K562 (cell line): ENCODE data around the gene TECPR2. TPM values are rescaled to one million over a fixed set of nuclear protein-coding genes. Genes with fewer than 3 reads are reported as not detected.

Source experiments
- ATAC-seq: fragments of 200-7000 bp; cut with Tn5 transposase; 3 replicates; pipeline ENCODE4 v1.9.1; 2020; ENCODE audit warnings: moderate library complexity
- BruUV-seq: library from RNA; stranded (reverse); fragments of 400-500 nt; replicated peaks from 2 replicates; lab custom pipeline; 2021; lab: Mats Ljungman, UMichigan
- CTCF ChIA-PET: fragments of 300-600 bp; formaldehyde crosslinking; extraction: SDS; loops from one replicate; lab custom pipeline; 2021; ENCODE audit warnings: low intra/inter-chr PET ratio; lab: Yijun Ruan, JAX
- POLR2A ChIA-PET: fragments of 300-600, 350-650 bp; sonication (Branson Sonifier 250); formaldehyde crosslinking; extraction: SDS; loops from one replicate; lab custom pipeline; 2021; ENCODE audit warnings: antibody characterized with exemption, inconsistent platforms; lab: Yijun Ruan, JAX
- DNase-seq, 4 experiments: peaks; one replicate each; pipeline versions ENCODE4 v3.0.0 to v3.0.0-alpha.2; 2011 to 2018; ENCODE audit warnings: low spot score in 3 of 4, mixed read lengths in 3 of 4; ENCODE audit errors: extremely low read depth in 1 of 4
- FAIRE-seq: peaks from 2 replicates; lab custom pipeline; 2011; peaks lifted over from hg19 to GRCh38; lab: Jason Lieb, UNC
- H2AFZ ChIP-seq: 2 replicates; pipeline ENCODE4 v1.6.0; 2011; ENCODE audit warnings: low read depth, low read length, control low read depth, inconsistent platforms
- H3K27ac ChIP-seq: fragments of 200-600 bp; 3 replicates; pipeline ENCODE4 v1.8.0; 2011; ENCODE audit warnings: low read depth, mild to moderate bottlenecking, control low read depth, inconsistent platforms, low read length, moderate library complexity, mixed read lengths; ENCODE audit errors: extremely low read depth
- H3K27me3 ChIP-seq, 2 experiments: fragments of 300-600 bp in 1 of 2; 2 replicates in 1 of 2; 3 replicates in 1 of 2; pipeline versions ENCODE4 v1.6.0 to v1.8.0; 2011; ENCODE audit warnings: inconsistent platforms in 2 of 2, low read length in 2 of 2, mild to moderate bottlenecking in 1 of 2, mixed read lengths in 1 of 2, moderate library complexity in 1 of 2; ENCODE audit not compliant: control insufficient read depth in 2 of 2, insufficient read depth in 2 of 2
- H3K36me3 ChIP-seq: fragments of 300-600 bp; 3 replicates; pipeline ENCODE4 v1.8.0; 2011; ENCODE audit warnings: mild to moderate bottlenecking, low read length, inconsistent platforms; ENCODE audit not compliant: control insufficient read depth, insufficient read depth
- H3K4me1 ChIP-seq, 2 experiments: fragments of 200-600 bp in 1 of 2; replicated peaks in 1 of 2; 2 replicates in 1 of 2; 3 replicates in 1 of 2; pipeline versions ENCODE4 v1.5.1 to v1.8.0; 2011; ENCODE audit warnings: inconsistent platforms in 2 of 2, low read length in 2 of 2, mild to moderate bottlenecking in 1 of 2, mixed read lengths in 1 of 2, moderate library complexity in 1 of 2; ENCODE audit not compliant: control insufficient read depth in 2 of 2, insufficient read depth in 2 of 2
- H3K4me2 ChIP-seq: 2 replicates; pipeline ENCODE4 v1.6.1; 2011; ENCODE audit warnings: low read length, control low read depth, inconsistent platforms, mixed read lengths; ENCODE audit not compliant: insufficient read depth
- H3K4me3 ChIP-seq: fragments of 200-600 bp; sonication (generic), shearing (Covaris generic); 2 replicates; pipeline ENCODE4 v1.5.1; 2016; ENCODE audit warnings: control low read depth, inconsistent platforms
- H3K79me2 ChIP-seq: fragments of 200-600 bp; 3 replicates; pipeline ENCODE4 v1.8.0; 2011; ENCODE audit warnings: low read length, inconsistent platforms; ENCODE audit not compliant: control insufficient read depth, insufficient read depth
- H3K9ac ChIP-seq, 2 experiments: 2 replicates each; pipeline versions ENCODE4 v1.6.0 to v1.6.1; 2011; ENCODE audit warnings: low read depth in 2 of 2, low read length in 2 of 2, control low read depth in 1 of 2, inconsistent platforms in 1 of 2, mild to moderate bottlenecking in 1 of 2, mixed read lengths in 1 of 2; ENCODE audit not compliant: insufficient read depth in 1 of 2
- H3K9me1 ChIP-seq: one replicate; pipeline ENCODE4 v1.6.0; 2011; ENCODE audit warnings: inconsistent platforms, mild to moderate bottlenecking, low read length, moderate library complexity; ENCODE audit not compliant: control insufficient read depth, insufficient read depth
- H3K9me3 ChIP-seq: replicated peaks from 2 replicates; pipeline ENCODE4 v1.5.1; 2011; ENCODE audit warnings: low read depth, low read length, inconsistent platforms; ENCODE audit not compliant: control insufficient read depth, insufficient read depth
- H4K20me1 ChIP-seq: replicated peaks from 2 replicates; pipeline ENCODE4 v1.6.1; 2011; ENCODE audit warnings: low read length, inconsistent platforms, mixed read lengths; ENCODE audit not compliant: control insufficient read depth, insufficient read depth
- CAMTA2 ChIP-seq: fragments of 250-450 bp; sonication (Bioruptor Pico); conservative IDR thresholded peaks from 2 replicates; pipeline ENCODE4 v1.5.1; 2022
- CCAR2 ChIP-seq: fragments of 200-400 bp; formaldehyde crosslinking; IDR thresholded peaks from 2 replicates; pipeline ENCODE4 v1.6.1; 2017; ENCODE audit warnings: mild to moderate bottlenecking, low read depth, low read length
- CHD1 ChIP-seq: fragments of 200-600 bp; sonication (generic); IDR thresholded peaks from one replicate; pipeline ENCODE4 v1.6.1; 2012; ENCODE audit warnings: mild to moderate bottlenecking, moderate library complexity, low read length, inconsistent platforms
- DEAF1 ChIP-seq: fragments of 450-650 bp; formaldehyde crosslinking; IDR thresholded peaks from 2 replicates; pipeline ENCODE4 v1.4.0; 2020; ENCODE audit warnings: mild to moderate bottlenecking, moderate library complexity
- ILK ChIP-seq: fragments of 450-650 bp; IDR thresholded peaks from 2 replicates; pipeline ENCODE4 v1.6.1; 2016; ENCODE audit warnings: missing genetic modification characterization, low read depth, mild to moderate bottlenecking, missing compliant biosample characterization, moderate library complexity, borderline replicate concordance
- JUND ChIP-seq, 2 experiments: IDR thresholded peaks; 2 replicates in 1 of 2; 3 replicates in 1 of 2; pipeline ENCODE4 v1.6.1; 2011; ENCODE audit warnings: borderline replicate concordance in 2 of 2, low read depth in 2 of 2, low read length in 2 of 2, improper control_type of control experiment in 1 of 2, missing biosample characterization in 1 of 2, missing genetic modification characterization in 1 of 2, missing genetic modification reagents in 1 of 2
- NR3C1 ChIP-seq: sonication (generic); formaldehyde crosslinking; IDR thresholded peaks from 2 replicates; pipeline ENCODE4 v1.8.1; 2022; ENCODE audit warnings: missing genetic modification reagents
- RFX5 ChIP-seq: IDR thresholded peaks from 2 replicates; pipeline ENCODE4 v1.6.1; 2011; ENCODE audit warnings: low read depth, mild to moderate bottlenecking, improper control_type of control experiment, low read length
- SMAD4 ChIP-seq: fragments of 250-450 bp; sonication (Bioruptor Pico); conservative IDR thresholded peaks from 2 replicates; pipeline ENCODE4 v1.8.0; 2021; ENCODE audit warnings: inconsistent platforms, mild to moderate bottlenecking, moderate library complexity
- SRSF3 ChIP-seq: fragments of 200-400 bp; formaldehyde crosslinking; IDR thresholded peaks from 2 replicates; pipeline ENCODE4 v1.6.1; 2016; ENCODE audit warnings: mild to moderate bottlenecking, low read length, moderate library complexity; ENCODE audit not compliant: insufficient read depth
- ZEB2 ChIP-seq: fragments of 450-650 bp; IDR thresholded peaks from 2 replicates; pipeline ENCODE4 v1.6.1; 2016
- ZKSCAN1 ChIP-seq: fragments of 150-350 bp; IDR thresholded peaks from 2 replicates; pipeline ENCODE4 v1.6.1; 2016; ENCODE audit warnings: low read depth, low read length
- ZNF644 ChIP-seq: fragments of 200-800 bp; sonication (Bioruptor generic); IDR thresholded peaks from 2 replicates; pipeline ENCODE4 v1.6.1; 2016; ENCODE audit warnings: low read depth, missing genetic modification characterization, missing compliant biosample characterization
- WGBS: fragments of 100-300 bp; shearing (Covaris generic); methylation state at CpG from one replicate; pipeline ENCODE4 v1.1.6; 2016; ENCODE audit warnings: low coverage, mixed read lengths; ENCODE audit not compliant: insufficient coverage; ENCODE audit errors: missing lambda C conversion rate; 5-methylcytosine and 5-hydroxymethylcytosine counted together
- in situ Hi-C: fragments of 300-500 bp; cut with MboI; formaldehyde crosslinking; loops from 4 replicates; pipeline ENCODE4 v1.15.0; 2018; ENCODE audit warnings: inconsistent platforms, mixed read lengths
- intact Hi-C: fragments of 100-400 bp; cut with micrococcal nuclease; formaldehyde crosslinking; loops from 2 replicates; pipeline ENCODE4 v1.14.2; 2022
- polyA plus RNA-seq, 8 experiments: library from polyadenylated mRNA; depleted of rRNA in 4 of 8; stranded (reverse) in 5 of 8; unstranded in 3 of 8; fragments of >200 nt; fragmentation: Nextera tagmentation in 2 of 8; fragmentation: Illumina TruSeq in 1 of 8; extraction: Ambion mirVana in 2 of 8; extraction: Trizol in 1 of 8; gene quantifications; 2 replicates each; pipeline versions ENCODE4 v1.2.1 to v1.2.3, GENCODE V29; 2011 to 2014; ENCODE audit warnings: inconsistent platforms in 1 of 8, missing spikeins in 1 of 8
- total RNA-seq, 7 experiments: library from RNA; depleted of rRNA in 6 of 7; stranded (reverse); fragments of >200 nt in 6 of 7; fragmentation: Illumina TruSeq in 2 of 7; extraction: Trizol in 2 of 7; gene quantifications; 2 replicates each; pipeline versions ENCODE4 v1.2.1 to v1.2.3, GENCODE V29; 2011 to 2021; ENCODE audit warnings: low replicate concordance in 1 of 7
- TF ChIP-seq, protein P1 (sequence below), 3 experiments: IDR thresholded peaks in 2 of 3; conservative IDR thresholded peaks in 1 of 3; 2 replicates each; pipeline ENCODE4 v1.5.1; 2011 to 2012; ENCODE audit warnings: low read length in 3 of 3, mild to moderate bottlenecking in 3 of 3, control low read depth in 2 of 3, improper control_type of control experiment in 1 of 3, inconsistent platforms in 1 of 3, low read depth in 1 of 3, mixed read lengths in 1 of 3, moderate library complexity in 1 of 3; ENCODE audit not compliant: insufficient read depth in 2 of 3
- TF ChIP-seq, protein P2 (sequence below): fragments of 250-450 bp; sonication (Bioruptor Pico); IDR thresholded peaks from 2 replicates; pipeline ENCODE4 v1.5.0; 2020; ENCODE audit warnings: mild to moderate bottlenecking

The TECPR2 gene
- total and polyA plus RNA-seq, 9 of the 15 experiments (the other 6 are each of a cell fraction or from before 2014, with no cell fraction given), result 0.04 to 3.0 (median 0.83) TPM

- Histone ChIP-seq H3K4me2 (peak overlapping the region; percentile 72), H3K4me1 (peaks cover 7 to 8% of the 10 kb centered on the region in 2 experiments; a peak in 4 of 5 replicates), H3K27ac (no peak overlapping the region), H3K79me2 (no peaks in the 10 kb centered on the region), H3K27me3 (peaks cover 0 to 4% of the 10 kb centered on the region in 2 experiments; a peak in 1 of 5 replicates), H3K9me3 (no peaks in the 10 kb centered on the region), H2AFZ (peak overlapping the region; percentile 98), H3K9ac (peak overlapping the region; percentile 43 to 70; a peak in 3 of 4 replicates), H3K36me3 (no peaks in the 10 kb centered on the region), H3K4me3 (no peak overlapping the region), H3K9me1 (no peaks in the 10 kb centered on the region), H4K20me1 (no peaks in the 10 kb centered on the region)
- ATAC-seq, result peak; percentile 97
- POLR2A ChIA-PET, result interaction anchor here (0.6 to 1.2 kb wide), 5 partner anchors 20 to 75 kb away, joined by 3 read pairs; partner anchors contain the start of genes ANKRD9, CINP and TECPR2
- in situ Hi-C loops (loop anchor here (10.0 kb wide), 1 partner anchor 477 kb away; no protein-coding TSS in a partner anchor), intact Hi-C loops (loop anchor here (1.0 to 10.0 kb wide), 5 partner anchors 60 to 479 kb away; partner anchors contain the start of gene RCOR1)
- FAIRE-seq, result peak; percentile 82
- CTCF ChIA-PET, result interaction anchor here (1.0 to 2.8 kb wide), 2 partner anchors 79 to 545 kb away, joined by 3 to 38 read pairs; no protein-coding TSS in a partner anchor
- 16% methylated on average over 29 of the region's 31 CpGs for WGBS
- peak; percentile 85 to 90 (median 86) for DNase-seq
- BruUV-seq, result no TSS peak
- TF ChIP-seq ZNF644 (tag), result no peak
- TF ChIP-seq SRSF3, result no peak
- no peak for TF ChIP-seq ZEB2
- no peak for TF ChIP-seq RFX5
- no peak for TF ChIP-seq CHD1
- no peak for TF ChIP-seq NR3C1 (CRISPR knock-in tag)
- 0 out of 2 replicates have a peak, but pooled peaks have one; percentile 7 for TF ChIP-seq JUND (IDR thresholded peaks at IDR 0.05; ENCODE audit: borderline replicate concordance, low read depth, low read length)
- no peak for TF ChIP-seq JUND (tag; IDR thresholded peaks at IDR 0.05; ENCODE audit: borderline replicate concordance, low read depth, low read length)
- TF ChIP-seq ZKSCAN1, result no peak
- 0 out of 2 replicates have a peak, but pooled peaks have one; percentile 22 for TF ChIP-seq SMAD4 (CRISPR knock-in tag)
- TF ChIP-seq DEAF1, result peak; percentile 84
- TF ChIP-seq, protein P1, sequence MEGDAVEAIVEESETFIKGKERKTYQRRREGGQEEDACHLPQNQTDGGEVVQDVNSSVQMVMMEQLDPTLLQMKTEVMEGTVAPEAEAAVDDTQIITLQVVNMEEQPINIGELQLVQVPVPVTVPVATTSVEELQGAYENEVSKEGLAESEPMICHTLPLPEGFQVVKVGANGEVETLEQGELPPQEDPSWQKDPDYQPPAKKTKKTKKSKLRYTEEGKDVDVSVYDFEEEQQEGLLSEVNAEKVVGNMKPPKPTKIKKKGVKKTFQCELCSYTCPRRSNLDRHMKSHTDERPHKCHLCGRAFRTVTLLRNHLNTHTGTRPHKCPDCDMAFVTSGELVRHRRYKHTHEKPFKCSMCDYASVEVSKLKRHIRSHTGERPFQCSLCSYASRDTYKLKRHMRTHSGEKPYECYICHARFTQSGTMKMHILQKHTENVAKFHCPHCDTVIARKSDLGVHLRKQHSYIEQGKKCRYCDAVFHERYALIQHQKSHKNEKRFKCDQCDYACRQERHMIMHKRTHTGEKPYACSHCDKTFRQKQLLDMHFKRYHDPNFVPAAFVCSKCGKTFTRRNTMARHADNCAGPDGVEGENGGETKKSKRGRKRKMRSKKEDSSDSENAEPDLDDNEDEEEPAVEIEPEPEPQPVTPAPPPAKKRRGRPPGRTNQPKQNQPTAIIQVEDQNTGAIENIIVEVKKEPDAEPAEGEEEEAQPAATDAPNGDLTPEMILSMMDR (IDR thresholded peaks at IDR 0.05 in 2 of 3, conservative IDR thresholded peaks at IDR 0.05 in 1 of 3; ENCODE audit: insufficient read depth in 2 of 3, low read depth in 1 of 3, low read length in 3 of 3), result peak; percentile 77 to 78 (median 78)
- no peak for TF ChIP-seq ILK
- TF ChIP-seq, protein P2, sequence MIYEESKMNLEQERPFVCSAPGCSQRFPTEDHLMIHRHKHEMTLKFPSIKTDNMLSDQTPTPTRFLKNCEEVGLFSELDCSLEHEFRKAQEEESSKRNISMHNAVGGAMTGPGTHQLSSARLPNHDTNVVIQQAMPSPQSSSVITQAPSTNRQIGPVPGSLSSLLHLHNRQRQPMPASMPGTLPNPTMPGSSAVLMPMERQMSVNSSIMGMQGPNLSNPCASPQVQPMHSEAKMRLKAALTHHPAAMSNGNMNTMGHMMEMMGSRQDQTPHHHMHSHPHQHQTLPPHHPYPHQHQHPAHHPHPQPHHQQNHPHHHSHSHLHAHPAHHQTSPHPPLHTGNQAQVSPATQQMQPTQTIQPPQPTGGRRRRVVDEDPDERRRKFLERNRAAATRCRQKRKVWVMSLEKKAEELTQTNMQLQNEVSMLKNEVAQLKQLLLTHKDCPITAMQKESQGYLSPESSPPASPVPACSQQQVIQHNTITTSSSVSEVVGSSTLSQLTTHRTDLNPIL (CRISPR knock-in tag), result no peak
- no peak for TF ChIP-seq CCAR2
- TF ChIP-seq CAMTA2 (CRISPR knock-in tag), result no peak
Observed at GRCh38 chr14:102437997-102438915, 75.5 kb downstream of the TECPR2 start.
